SK-N-SH treated with all-trans-retinoic acid at 6 μM for 48 hours (cell line): ENCODE results near the gene ZWILCH.
"Not testable (repeated sequence)": the region's sequence is repeated elsewhere in the genome, so short reads cannot be mapped to it uniquely, and the experiment has no call there.

Experiments
- ATAC-seq: fragments of 200-7000 bp; cut with Tn5 transposase; 3 replicates; pipeline ENCODE4 v1.9.1; 2020; ENCODE audit warnings: mild to moderate bottlenecking, moderate library complexity
- ARNTL ChIP-seq: fragments of 450-650 bp; formaldehyde crosslinking; IDR thresholded peaks from 2 replicates; pipeline ENCODE4 v1.5.0; 2020; ENCODE audit warnings: low read depth, mild to moderate bottlenecking, moderate library complexity, borderline replicate concordance
- BACH2 ChIP-seq: fragments of 250-450 bp; sonication (Bioruptor Pico); IDR thresholded peaks from 2 replicates; pipeline ENCODE4 v1.9.0; 2021; ENCODE audit warnings: mild to moderate bottlenecking, borderline replicate concordance
- CSDC2 ChIP-seq: fragments of 250-450 bp; sonication (Bioruptor Pico); IDR thresholded peaks from 2 replicates; pipeline ENCODE4 v1.5.0; 2020; ENCODE audit warnings: mild to moderate bottlenecking, moderate library complexity
- ESRRG ChIP-seq: fragments of 250-450 bp; sonication (Bioruptor Pico); IDR thresholded peaks from 2 replicates; pipeline ENCODE4 v1.6.1; 2021; ENCODE audit warnings: mild to moderate bottlenecking
- GLIS3 ChIP-seq: fragments of 250-450 bp; sonication (Bioruptor Pico); IDR thresholded peaks from 2 replicates; pipeline ENCODE4 v1.5.0; 2020; ENCODE audit warnings: mild to moderate bottlenecking, moderate library complexity
- ISL1 ChIP-seq: fragments of 250-450 bp; sonication (Bioruptor Pico); IDR thresholded peaks from 2 replicates; pipeline ENCODE4 v2.1.2; 2022; ENCODE audit warnings: mild to moderate bottlenecking, moderate library complexity
- OSR1 ChIP-seq: fragments of 250-450 bp; sonication (Bioruptor Pico); IDR thresholded peaks from 2 replicates; pipeline ENCODE4 v1.8.0; 2022; ENCODE audit warnings: moderate library complexity, mild to moderate bottlenecking, inconsistent platforms
- PATZ1 ChIP-seq: fragments of 250-450 bp; sonication (Bioruptor Pico); IDR thresholded peaks from 2 replicates; pipeline ENCODE4 v1.8.0; 2020; ENCODE audit warnings: mild to moderate bottlenecking, moderate library complexity, borderline replicate concordance
- POU6F1 ChIP-seq: fragments of 250-450 bp; sonication (Bioruptor Pico); IDR thresholded peaks from 2 replicates; pipeline ENCODE4 v1.8.0; 2021; ENCODE audit warnings: low read depth, mild to moderate bottlenecking, moderate library complexity, borderline replicate concordance
- PPARA ChIP-seq: fragments of 250-450 bp; sonication (Bioruptor Pico); IDR thresholded peaks from 2 replicates; pipeline ENCODE4 v1.5.0; 2020; ENCODE audit warnings: mild to moderate bottlenecking, borderline replicate concordance
- RARB ChIP-seq: fragments of 250-450 bp; sonication (Bioruptor Pico); IDR thresholded peaks from 2 replicates; pipeline ENCODE4 v1.8.0; 2021; ENCODE audit warnings: mild to moderate bottlenecking, moderate library complexity
- SNAI2 ChIP-seq: fragments of 250-450 bp; sonication (Bioruptor Pico); IDR thresholded peaks from 2 replicates; pipeline ENCODE4 v1.5.0; 2020; ENCODE audit warnings: mild to moderate bottlenecking, moderate library complexity
- TCF4 ChIP-seq: fragments of 250-450 bp; sonication (Bioruptor Pico); IDR thresholded peaks from 2 replicates; pipeline ENCODE4 v1.8.0; 2021; ENCODE audit warnings: mild to moderate bottlenecking, moderate library complexity, borderline replicate concordance
- TOX ChIP-seq: fragments of 250-450 bp; sonication (Bioruptor Pico); IDR thresholded peaks from 2 replicates; pipeline ENCODE4 v1.8.0; 2021; ENCODE audit warnings: mild to moderate bottlenecking, moderate library complexity, borderline replicate concordance
- ZFP3 ChIP-seq: fragments of 250-450 bp; sonication (Bioruptor Pico); IDR thresholded peaks from 2 replicates; pipeline ENCODE4 v1.5.0; 2020; ENCODE audit warnings: mild to moderate bottlenecking, moderate library complexity
- ZFP30 ChIP-seq: fragments of 450-650 bp; formaldehyde crosslinking; IDR thresholded peaks from 2 replicates; pipeline ENCODE4 v1.5.0; 2022; ENCODE audit warnings: mild to moderate bottlenecking, moderate library complexity
- ZNF565 ChIP-seq: fragments of 450-650 bp; formaldehyde crosslinking; conservative IDR thresholded peaks from 2 replicates; pipeline ENCODE4 v1.5.0; 2020; ENCODE audit warnings: low read depth, mild to moderate bottlenecking, moderate library complexity
- ZNF70 ChIP-seq: fragments of 450-650 bp; formaldehyde crosslinking; IDR thresholded peaks from 2 replicates; pipeline ENCODE4 v1.5.0; 2020; ENCODE audit warnings: mild to moderate bottlenecking, moderate library complexity
- ZNF8 ChIP-seq: fragments of 450-650 bp; formaldehyde crosslinking; IDR thresholded peaks from 2 replicates; pipeline ENCODE4 v1.5.0; 2020; ENCODE audit warnings: mild to moderate bottlenecking, moderate library complexity
- TF ChIP-seq, protein P1 (sequence below): fragments of 250-450 bp; sonication (Bioruptor Pico); IDR thresholded peaks from 2 replicates; pipeline ENCODE4 v1.5.0; 2020; ENCODE audit warnings: mild to moderate bottlenecking, moderate library complexity

Gene ZWILCH

GRCh38 chr15:66587749-66588148, 82.6 kb downstream of the ZWILCH start (continued):
- TF ChIP-seq POU6F1 (CRISPR knock-in tag) (no peak), CSDC2 (CRISPR knock-in tag) (no peak)

- ATAC-seq = no peak
- TF ChIP-seq RARB (CRISPR knock-in tag) (no peak), PATZ1 (CRISPR knock-in tag) (no peak), TOX (CRISPR knock-in tag) (no peak), GLIS3 (CRISPR knock-in tag) (no peak), ISL1 (no peak), ZNF565 (no peak), BACH2 (CRISPR knock-in tag) (no peak), ZNF8 (no peak), TCF4 (no peak), ZFP30 (CRISPR knock-in tag) (no peak), ZFP3 (CRISPR knock-in tag) (no peak), ESRRG (no peak), ARNTL (no peak), PPARA (CRISPR knock-in tag) (no peak), CSDC2 (CRISPR knock-in tag) (no peak), POU6F1 (CRISPR knock-in tag) (no peak), ZNF70 (no peak)
- TF ChIP-seq, protein P1, sequence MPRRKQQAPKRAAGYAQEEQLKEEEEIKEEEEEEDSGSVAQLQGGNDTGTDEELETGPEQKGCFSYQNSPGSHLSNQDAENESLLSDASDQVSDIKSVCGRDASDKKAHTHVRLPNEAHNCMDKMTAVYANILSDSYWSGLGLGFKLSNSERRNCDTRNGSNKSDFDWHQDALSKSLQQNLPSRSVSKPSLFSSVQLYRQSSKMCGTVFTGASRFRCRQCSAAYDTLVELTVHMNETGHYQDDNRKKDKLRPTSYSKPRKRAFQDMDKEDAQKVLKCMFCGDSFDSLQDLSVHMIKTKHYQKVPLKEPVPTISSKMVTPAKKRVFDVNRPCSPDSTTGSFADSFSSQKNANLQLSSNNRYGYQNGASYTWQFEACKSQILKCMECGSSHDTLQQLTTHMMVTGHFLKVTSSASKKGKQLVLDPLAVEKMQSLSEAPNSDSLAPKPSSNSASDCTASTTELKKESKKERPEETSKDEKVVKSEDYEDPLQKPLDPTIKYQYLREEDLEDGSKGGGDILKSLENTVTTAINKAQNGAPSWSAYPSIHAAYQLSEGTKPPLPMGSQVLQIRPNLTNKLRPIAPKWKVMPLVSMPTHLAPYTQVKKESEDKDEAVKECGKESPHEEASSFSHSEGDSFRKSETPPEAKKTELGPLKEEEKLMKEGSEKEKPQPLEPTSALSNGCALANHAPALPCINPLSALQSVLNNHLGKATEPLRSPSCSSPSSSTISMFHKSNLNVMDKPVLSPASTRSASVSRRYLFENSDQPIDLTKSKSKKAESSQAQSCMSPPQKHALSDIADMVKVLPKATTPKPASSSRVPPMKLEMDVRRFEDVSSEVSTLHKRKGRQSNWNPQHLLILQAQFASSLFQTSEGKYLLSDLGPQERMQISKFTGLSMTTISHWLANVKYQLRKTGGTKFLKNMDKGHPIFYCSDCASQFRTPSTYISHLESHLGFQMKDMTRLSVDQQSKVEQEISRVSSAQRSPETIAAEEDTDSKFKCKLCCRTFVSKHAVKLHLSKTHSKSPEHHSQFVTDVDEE (CRISPR knock-in tag) = no peak
These were observed 83.4 kb downstream of the ZWILCH start for GRCh38 chr15:66588537-66588936.

DNA sequence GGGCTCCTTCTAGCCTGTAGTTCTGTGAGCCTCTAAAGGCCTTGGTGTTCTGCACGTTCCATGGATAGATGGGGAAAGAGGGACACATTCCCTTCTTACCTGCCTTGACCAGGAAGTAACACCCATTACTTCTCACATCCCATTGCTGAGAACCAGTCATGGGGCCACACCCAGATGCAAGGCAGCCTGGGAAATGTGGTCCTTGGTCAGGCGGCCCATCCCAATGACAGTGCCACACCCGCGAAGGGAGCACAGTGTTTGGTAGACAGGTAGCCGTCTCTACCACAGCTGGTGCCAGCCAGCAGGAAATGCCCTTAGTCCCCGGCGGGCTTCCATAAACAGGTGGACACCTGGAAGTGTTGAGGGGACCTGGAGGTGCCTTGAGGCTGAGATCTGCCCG, 83.8 kb downstream of the ZWILCH start:
- no peak for ATAC-seq
- no peak for TF ChIP-seq ZNF70
- no peak for TF ChIP-seq TOX (CRISPR knock-in tag)
- no peak for TF ChIP-seq PPARA (CRISPR knock-in tag)
- no peak for TF ChIP-seq SNAI2 (CRISPR knock-in tag)
- no peak for TF ChIP-seq RARB (CRISPR knock-in tag)
- TF ChIP-seq ZNF565 = no peak
- TF ChIP-seq TCF4 = no peak
- no peak for TF ChIP-seq PATZ1 (CRISPR knock-in tag)
- no peak for TF ChIP-seq CSDC2 (CRISPR knock-in tag)
- no peak for TF ChIP-seq OSR1
- no peak for TF ChIP-seq ARNTL

GRCh38 chr15:66589429-66589828, 84.3 kb downstream of the ZWILCH start:
- not testable (repeated sequence) for ATAC-seq
